ENCODE results near the gene MYO9B. TPM values are rescaled to one million over a fixed set of nuclear protein-coding genes. Genes with fewer than 3 reads are reported as not detected.

MYO9B gene
- total RNA-seq, 2 donors from 2014 or later = 229 to 257 TPM

DNA sequence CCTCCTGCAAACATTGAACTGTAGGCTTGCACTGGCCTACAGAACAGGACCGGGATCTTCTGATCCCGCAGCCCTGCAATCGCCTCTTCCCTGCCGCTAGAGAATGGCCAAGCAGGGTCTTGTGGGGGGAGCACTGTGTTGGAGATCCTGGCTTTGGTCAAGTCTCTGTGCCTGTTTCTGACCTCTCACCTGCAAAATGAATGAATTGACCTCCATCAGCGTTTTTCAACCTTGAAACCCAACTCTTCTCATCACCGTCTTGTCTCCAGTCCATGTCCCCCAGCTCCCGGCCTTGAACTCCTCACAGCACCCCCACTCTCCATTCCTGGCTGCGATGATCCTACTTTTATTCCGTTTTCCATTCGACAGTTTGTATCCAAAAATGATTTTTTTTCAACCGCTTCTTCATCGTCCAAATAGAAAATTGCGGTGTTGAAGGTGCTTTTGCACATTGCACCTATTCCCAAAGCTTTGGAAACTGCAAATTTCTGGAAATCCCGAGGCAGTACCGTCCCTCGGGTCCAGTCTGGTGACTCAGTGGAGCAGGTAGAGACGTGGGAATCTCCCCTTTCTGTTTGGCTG is 2.0 kb downstream of the MYO9B start:
- H3K27ac ChIP-seq = peak overlapping the region; percentile 97
- TF ChIP-seq, protein P1, sequence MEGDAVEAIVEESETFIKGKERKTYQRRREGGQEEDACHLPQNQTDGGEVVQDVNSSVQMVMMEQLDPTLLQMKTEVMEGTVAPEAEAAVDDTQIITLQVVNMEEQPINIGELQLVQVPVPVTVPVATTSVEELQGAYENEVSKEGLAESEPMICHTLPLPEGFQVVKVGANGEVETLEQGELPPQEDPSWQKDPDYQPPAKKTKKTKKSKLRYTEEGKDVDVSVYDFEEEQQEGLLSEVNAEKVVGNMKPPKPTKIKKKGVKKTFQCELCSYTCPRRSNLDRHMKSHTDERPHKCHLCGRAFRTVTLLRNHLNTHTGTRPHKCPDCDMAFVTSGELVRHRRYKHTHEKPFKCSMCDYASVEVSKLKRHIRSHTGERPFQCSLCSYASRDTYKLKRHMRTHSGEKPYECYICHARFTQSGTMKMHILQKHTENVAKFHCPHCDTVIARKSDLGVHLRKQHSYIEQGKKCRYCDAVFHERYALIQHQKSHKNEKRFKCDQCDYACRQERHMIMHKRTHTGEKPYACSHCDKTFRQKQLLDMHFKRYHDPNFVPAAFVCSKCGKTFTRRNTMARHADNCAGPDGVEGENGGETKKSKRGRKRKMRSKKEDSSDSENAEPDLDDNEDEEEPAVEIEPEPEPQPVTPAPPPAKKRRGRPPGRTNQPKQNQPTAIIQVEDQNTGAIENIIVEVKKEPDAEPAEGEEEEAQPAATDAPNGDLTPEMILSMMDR (IDR thresholded peaks at IDR 0.05) = no peak
- no peak for ATAC-seq (ENCODE audit: insufficient number of reproducible peaks, low FRiP score, low read depth)
- peaks cover 53 to 62% of the 10 kb centered on the region in 2 donors for H3K4me1 ChIP-seq (ENCODE audit: control insufficient read depth in 1 of 2, low read depth in 2 of 2)
- no peaks in the 10 kb centered on the region for H3K9me3 ChIP-seq
- no peaks in the 10 kb centered on the region for H3K36me3 ChIP-seq
- H3K27me3 ChIP-seq (replicated peaks; ENCODE audit: insufficient read depth) = no peaks in the 10 kb centered on the region
- DNase-seq (ENCODE audit: low spot score) = no peak
- peak overlapping the region; percentile 92 for H3K4me3 ChIP-seq

DNA sequence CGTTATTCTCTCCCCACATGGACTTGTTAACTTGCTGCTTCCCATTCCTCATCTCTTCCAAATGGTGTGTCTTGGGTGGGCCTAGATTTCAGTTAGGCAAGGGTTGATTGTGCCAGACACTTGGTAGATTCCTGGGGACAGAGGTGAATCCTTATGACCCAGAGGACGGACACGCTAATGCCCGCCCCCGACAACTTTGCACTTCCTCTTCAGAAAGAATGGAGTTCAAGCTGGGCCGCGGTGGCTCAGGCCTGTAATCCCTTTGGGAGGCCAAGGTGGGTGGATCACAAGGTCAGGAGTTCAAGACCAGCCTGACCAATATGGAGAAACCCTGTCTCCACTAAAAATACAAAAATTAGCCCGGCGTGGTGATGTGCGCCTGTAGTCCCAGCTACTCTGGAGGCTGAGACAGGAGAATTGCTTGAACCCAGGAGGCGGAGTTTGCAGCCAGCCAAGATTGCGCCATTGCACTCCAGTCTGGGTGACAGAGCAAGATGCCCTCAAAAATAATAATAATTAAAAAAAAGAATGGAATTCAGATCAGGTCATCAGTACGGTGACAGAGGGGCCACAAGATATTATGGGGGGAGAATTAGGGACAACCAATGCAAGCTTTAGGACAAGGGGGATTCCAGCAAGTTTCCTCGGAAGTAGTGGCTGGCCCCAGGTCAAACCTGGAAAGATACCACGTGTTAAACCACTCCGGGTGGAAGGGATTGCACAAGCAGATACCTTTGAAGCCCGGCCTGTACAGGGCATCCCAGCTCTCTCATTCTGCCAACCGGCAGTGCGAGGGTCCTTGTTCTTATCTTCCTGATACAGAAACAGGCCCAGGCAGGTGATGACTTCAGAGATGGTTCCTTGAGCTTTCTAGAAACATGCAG is 2.7 kb downstream of the MYO9B start:
- ATAC-seq (ENCODE audit: insufficient number of reproducible peaks, low FRiP score, low read depth) (no peak), DNase-seq (ENCODE audit: low spot score) (no peak)
- Histone ChIP-seq H3K27me3 (replicated peaks; ENCODE audit: insufficient read depth) (no peaks in the 10 kb centered on the region), H3K27ac (peak overlapping the region; percentile 97), H3K4me1 (ENCODE audit: control insufficient read depth in 1 of 2, low read depth in 2 of 2) (peaks cover 56 to 70% of the 10 kb centered on the region in 2 donors), H3K36me3 (no peaks in the 10 kb centered on the region), H3K4me3 (peak overlapping the region; percentile 92), H3K9me3 (no peaks in the 10 kb centered on the region)
- TF ChIP-seq, protein P1 (IDR thresholded peaks at IDR 0.05) = no peak

DNA sequence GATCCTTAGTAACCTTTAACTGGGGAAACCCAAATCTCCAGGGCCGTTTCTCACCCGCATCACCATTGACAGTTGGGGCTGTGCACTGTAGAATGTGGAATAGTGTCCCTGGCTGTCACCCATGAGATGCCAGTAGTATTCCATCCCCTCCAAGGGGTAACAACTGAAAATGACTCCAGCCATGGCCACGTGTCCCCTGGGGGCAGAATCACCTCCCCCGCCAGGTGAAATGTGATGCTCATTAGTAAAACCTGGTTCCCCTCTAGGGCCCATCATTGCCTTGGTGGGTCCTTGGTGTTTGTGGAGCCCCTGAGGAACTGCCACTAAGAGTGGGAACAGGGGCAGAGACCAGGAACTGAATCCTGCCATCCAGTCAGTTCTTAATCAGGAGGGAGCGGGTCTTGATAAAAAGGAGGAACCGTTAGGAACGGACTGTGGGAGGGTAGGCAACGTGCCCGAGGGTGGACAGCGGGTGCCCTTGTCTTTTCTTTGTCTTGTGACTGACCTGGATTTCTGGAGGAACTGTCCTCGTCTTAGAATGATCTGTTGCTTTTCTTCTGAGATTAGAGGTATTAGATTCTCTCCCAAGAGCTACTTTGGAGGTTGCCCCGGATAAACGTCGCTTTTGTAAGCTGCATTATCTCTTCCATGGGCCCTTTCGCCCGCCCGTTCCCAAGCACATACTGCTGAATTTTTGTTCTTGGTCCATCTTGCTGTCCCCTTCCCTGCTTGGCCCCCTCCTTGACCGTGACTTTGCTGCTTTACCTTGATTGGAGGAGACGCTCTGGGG is 3.5 kb downstream of the MYO9B start:
- ATAC-seq (ENCODE audit: insufficient number of reproducible peaks, low FRiP score, low read depth) (no peak), DNase-seq (ENCODE audit: low spot score) (no peak)
- peak overlapping the region; percentile 97 for H3K27ac ChIP-seq
- no peaks in the 10 kb centered on the region for H3K27me3 ChIP-seq (replicated peaks; ENCODE audit: insufficient read depth)
- no peaks in the 10 kb centered on the region for H3K36me3 ChIP-seq
- peak overlapping the region; percentile 92 for H3K4me3 ChIP-seq
- TF ChIP-seq, protein P1 (IDR thresholded peaks at IDR 0.05) = no peak
- H3K9me3 ChIP-seq = no peaks in the 10 kb centered on the region
- peaks cover 54 to 75% of the 10 kb centered on the region in 2 donors for H3K4me1 ChIP-seq (ENCODE audit: control insufficient read depth in 1 of 2, low read depth in 2 of 2)

DNA sequence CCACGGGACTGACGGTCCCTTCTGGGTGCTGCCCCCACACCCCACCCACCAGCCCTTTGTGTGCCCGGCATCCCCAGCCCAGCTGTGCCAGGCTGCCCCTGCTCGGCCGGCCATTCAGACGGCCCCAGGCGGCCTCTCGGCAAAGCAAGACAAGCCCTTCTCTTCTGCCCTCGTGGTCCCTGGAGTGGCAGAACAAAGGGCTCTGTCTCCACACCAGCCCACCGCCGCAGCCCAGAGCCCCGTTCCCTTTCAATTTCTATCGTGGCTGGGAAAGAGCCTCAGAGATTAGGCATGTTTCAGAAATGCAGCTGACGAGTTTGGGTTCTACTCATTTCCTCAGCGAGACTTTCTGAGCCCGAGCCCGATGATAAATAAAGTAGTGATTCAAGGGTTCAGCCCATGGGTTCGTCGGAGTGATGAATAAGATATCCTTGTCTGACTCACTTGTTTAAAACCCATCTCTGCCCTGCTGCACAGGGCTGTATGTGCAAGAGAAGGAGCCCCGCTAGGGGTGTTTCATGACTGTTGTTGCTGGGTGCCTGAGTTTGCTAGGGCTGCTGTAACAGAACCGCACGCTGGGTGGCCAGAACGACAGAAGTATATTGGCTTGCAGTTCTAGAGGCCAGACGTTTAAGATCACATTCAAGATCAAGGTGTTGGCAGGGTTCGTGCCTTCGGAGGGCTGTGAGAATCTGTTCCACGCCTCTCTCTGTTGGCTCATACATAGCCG is 4.3 kb downstream of the MYO9B start:
- peak; percentile 62 for ATAC-seq (ENCODE audit: insufficient number of reproducible peaks, low FRiP score, low read depth)
- peak; percentile 82 for DNase-seq (ENCODE audit: low spot score)

More for the DNA sequence above, 4.3 kb downstream of the MYO9B start:
- Histone ChIP-seq H3K4me3 (peak overlapping the region; percentile 92), H3K27me3 (replicated peaks; ENCODE audit: insufficient read depth) (no peaks in the 10 kb centered on the region), H3K36me3 (no peaks in the 10 kb centered on the region), H3K9me3 (no peaks in the 10 kb centered on the region), H3K27ac (peak overlapping the region; percentile 97), H3K4me1 (ENCODE audit: control insufficient read depth in 1 of 2, low read depth in 2 of 2) (peaks cover 48 to 76% of the 10 kb centered on the region in 2 donors)
- TF ChIP-seq, protein P1 (IDR thresholded peaks at IDR 0.05) = peak; percentile 78

All from thoracic aorta (tissue), 2 donors.